Panc1 (cell line): ENCODE data around the gene AP4E1. TPM values are rescaled to one million over a fixed set of nuclear protein-coding genes. Genes with fewer than 3 reads are reported as not detected.

Experiments
- ATAC-seq: fragments of 200-7000 bp; cut with Tn5 transposase; 2 replicates; pipeline ENCODE4 v1.9.1; 2020; ENCODE audit warnings: mild to moderate bottlenecking, moderate library complexity
- Bru-seq: library from RNA; stranded (reverse); fragments of 400-500 nt; gene quantifications from one replicate; lab custom pipeline; 2021; lab: Mats Ljungman, UMichigan
- BruChase-seq, 2 experiments: library from RNA; stranded (reverse); fragments of 400-500 nt; gene quantifications; one replicate each; lab custom pipeline; 2021; lab: Mats Ljungman, UMichigan
- BruUV-seq: library from RNA; stranded (reverse); fragments of 400-500 nt; replicated peaks from 2 replicates; lab custom pipeline; 2021; lab: Mats Ljungman, UMichigan
- CTCF ChIA-PET: fragments of 300-600 bp; sonication (Branson Sonifier 250); formaldehyde crosslinking; loops from one replicate; lab custom pipeline; 2022; ENCODE audit warnings: antibody characterized with exemption; lab: Charles Lee
- POLR2A ChIA-PET: fragments of 300-600 bp; sonication (Branson Sonifier 250); formaldehyde crosslinking; loops from one replicate; lab custom pipeline; 2022; ENCODE audit warnings: antibody characterized with exemption; lab: Charles Lee
- DNase-seq: peaks from one replicate; pipeline ENCODE4 v3.0.0-alpha.2; 2010; ENCODE audit warnings: low read depth, low spot score
- H3K27ac ChIP-seq: 2 replicates; pipeline ENCODE4 v1.5.1; 2011; ENCODE audit warnings: mild to moderate bottlenecking, low read length, inconsistent platforms
- H3K27me3 ChIP-seq: fragments of 200-500 bp; sonication (Bioruptor generic); 2 replicates; pipeline ENCODE4 v1.6.0; 2014; ENCODE audit warnings: low read length, inconsistent platforms; ENCODE audit not compliant: control insufficient read depth, insufficient read depth
- H3K36me3 ChIP-seq: fragments of 200-500 bp; sonication (Bioruptor generic); 2 replicates; pipeline ENCODE4 v1.5.1; 2014; ENCODE audit warnings: inconsistent platforms, mild to moderate bottlenecking, low read length, moderate library complexity; ENCODE audit not compliant: control insufficient read depth, insufficient read depth
- H3K4me1 ChIP-seq: 2 replicates; pipeline ENCODE4 v1.5.1; 2011; ENCODE audit warnings: inconsistent platforms, mild to moderate bottlenecking, low read length, moderate library complexity; ENCODE audit not compliant: control insufficient read depth, insufficient read depth
- H3K4me3 ChIP-seq, 2 experiments: 2 replicates each; pipeline ENCODE4 v1.5.1; 2011 to 2012; ENCODE audit warnings: low read depth in 2 of 2, low read length in 2 of 2, mild to moderate bottlenecking in 2 of 2, inconsistent platforms in 1 of 2, moderate library complexity in 1 of 2
- H3K9me3 ChIP-seq: fragments of 200-500 bp; sonication (Bioruptor generic); 2 replicates; pipeline ENCODE4 v1.5.1; 2014; ENCODE audit warnings: low read depth, mild to moderate bottlenecking, inconsistent platforms, low read length, moderate library complexity; ENCODE audit not compliant: control insufficient read depth, insufficient read depth
- CTCF ChIP-seq: fragments of 450-650 bp; IDR thresholded peaks from 2 replicates; pipeline ENCODE4 v1.5.1; 2017; ENCODE audit warnings: mild to moderate bottlenecking
- POLR2AphosphoS5 ChIP-seq: IDR thresholded peaks from 2 replicates; pipeline ENCODE4 v1.6.1; 2012; ENCODE audit warnings: mild to moderate bottlenecking, low read depth, low read length, moderate library complexity
- REST ChIP-seq, 2 experiments: IDR thresholded peaks; 2 replicates each; pipeline ENCODE4 v1.6.1; 2011 to 2012; ENCODE audit warnings: low read depth in 2 of 2, control low read depth in 1 of 2, low read length in 1 of 2, mild to moderate bottlenecking in 1 of 2, moderate library complexity in 1 of 2; ENCODE audit not compliant: insufficient read depth in 1 of 2
- SIN3A ChIP-seq: IDR thresholded peaks from 2 replicates; pipeline ENCODE4 v1.6.1; 2012; ENCODE audit warnings: low read depth, mild to moderate bottlenecking, low read length, moderate library complexity, borderline replicate concordance; ENCODE audit not compliant: insufficient read depth
- TCF7L2 ChIP-seq: IDR thresholded peaks from 2 replicates; pipeline ENCODE4 v1.6.1; 2011; ENCODE audit warnings: mild to moderate bottlenecking, low read depth, low read length, inconsistent platforms
- in situ Hi-C: cut with HindIII; loops from 2 replicates; pipeline ENCODE4 v1.10.0; 2016; ENCODE audit warnings: low sequenced_read_pairs, low pct_unique_long_range_greater_than_20kb
- intact Hi-C: fragments of 100-400 bp; cut with micrococcal nuclease; formaldehyde crosslinking; loops from one replicate; pipeline ENCODE4 v1.10.0; 2022; ENCODE audit not compliant: unreplicated experiment
- long read RNA-seq: library from polyadenylated mRNA; unstranded; transcript quantifications from one replicate; pipeline ENCODE4 v2.0.0, GENCODE V29; 2021; ENCODE audit not compliant: unreplicated experiment
- polyA plus RNA-seq: library from polyadenylated mRNA; unstranded; fragments of >200 nt; gene quantifications from one replicate; pipeline ENCODE4 v1.2.1, GENCODE V29; 2012; ENCODE audit warnings: missing spikeins; ENCODE audit not compliant: insufficient read length
- total RNA-seq: library from RNA; stranded (reverse); gene quantifications from one replicate; pipeline ENCODE4 v1.2.1, GENCODE V29; 2021; ENCODE audit not compliant: unreplicated experiment

Gene AP4E1
- total RNA-seq = 13.6 TPM
- 3.2 TPM for polyA plus RNA-seq
- Bru-seq, nascent RNA = percentile 74 among the genes with signal in this experiment
- BruChase-seq, experiment 1, labeled RNA remaining after a 2-hour chase = percentile 71 among the genes with signal in this experiment
- BruChase-seq, experiment 2, labeled RNA remaining after a 6-hour chase = percentile 76 among the genes with signal in this experiment
- long read RNA-seq, full-length matches to known transcripts = 3 of 15 reads
- long read RNA-seq, partial matches to known transcripts = 5 of 15 reads
- long read RNA-seq, other reads (novel, unspliced or antisense) = 7 of 15 reads

- POLR2A ChIA-PET = no interaction called here
- peaks cover 8% of the 10 kb centered on the region for H3K36me3 ChIP-seq
- H3K4me3 ChIP-seq = peak within 1 kb of the TSS; percentile 89 to 92
- TF ChIP-seq POLR2AphosphoS5 (peak; percentile 84), TCF7L2 (no peak; the same call in 1 of the 2 replicates), CTCF (peak; percentile 98), SIN3A (peak; percentile 90; the same call in 1 of the 2 replicates), REST (IDR thresholded peaks at IDR 0.05; ENCODE audit: insufficient read depth in 1 of 2, low read depth in 2 of 2, low read length in 1 of 2) (no peak)
- no peaks in the 10 kb centered on the region for H3K27me3 ChIP-seq
- intact Hi-C loops = no loop called here
- peaks cover 11% of the 10 kb centered on the region; the same call in 1 of the 2 replicates for H3K4me1 ChIP-seq
- no peaks in the 10 kb centered on the region for H3K9me3 ChIP-seq
- CTCF ChIA-PET = no interaction called here
- ATAC-seq (peak; percentile 83), DNase-seq (peak; percentile 78)
- H3K27ac ChIP-seq = peak within 1 kb of the TSS; percentile 96
- in situ Hi-C loops = no loop called here
- BruUV-seq = no TSS peak
Observed at GRCh38 chr15:50908209-50909009, at the start of gene AP4E1. TSS of gene AP4E1 (plus strand) at chr15:50908683. CDS start at chr15:50908779, 96 bp downstream.

GRCh38 chr15:50860824-50861223 is 47.7 kb upstream of the AP4E1 start:
- H3K27ac ChIP-seq = no peak overlapping the region
- CTCF ChIA-PET = no interaction called here
- BruUV-seq = no TSS peak
- H3K4me1 ChIP-seq = no peaks in the 10 kb centered on the region
- H3K4me3 ChIP-seq = no peak overlapping the region
- no peak for ATAC-seq
- intact Hi-C loops = no loop called here
- H3K36me3 ChIP-seq = no peaks in the 10 kb centered on the region
- no peaks in the 10 kb centered on the region for H3K9me3 ChIP-seq
- no peak for DNase-seq
- POLR2A ChIA-PET = no interaction called here
- TF ChIP-seq CTCF (no peak), POLR2AphosphoS5 (no peak), REST (IDR thresholded peaks at IDR 0.05; ENCODE audit: insufficient read depth in 1 of 2, low read depth in 2 of 2, low read length in 1 of 2) (no peak)
- in situ Hi-C loops = no loop called here
- H3K27me3 ChIP-seq = peaks cover 4% of the 10 kb centered on the region; the same call in 1 of the 2 replicates
